ENCODE data around the gene RUNX2. TPM values are rescaled to one million over a fixed set of nuclear protein-coding genes. Genes with fewer than 3 reads are reported as not detected.

RUNX2 gene
- total and polyA plus RNA-seq, 2 experiments from 2014 or later: 0.66 to 1.7 TPM

GRCh38 chr6:45691426-45691825 lies 363.3 kb downstream of the RUNX2 start:
- Histone ChIP-seq H3K9me2 (ENCODE audit: insufficient read depth) (0 out of 2 replicates have a peak, but pooled peaks cover 1% of the 10 kb centered on the region), H3K27ac (ENCODE audit: low read depth) (no peak overlapping the region), H3K79me2 (replicated peaks; ENCODE audit: insufficient read depth) (no peaks in the 10 kb centered on the region), H3K4me1 (ENCODE audit: insufficient read depth) (no peaks in the 10 kb centered on the region), H3F3A (replicated peaks; ENCODE audit: low read depth) (no peaks in the 10 kb centered on the region), H2AFZ (no peak overlapping the region), H4K20me1 (replicated peaks; ENCODE audit: insufficient read depth) (no peaks in the 10 kb centered on the region), H3K4me3 (no peak overlapping the region), H3K36me3 (ENCODE audit: insufficient read depth) (no peaks in the 10 kb centered on the region), H3K4me2 (no peak overlapping the region), H3K27me3 (ENCODE audit: insufficient read depth) (no peaks in the 10 kb centered on the region)
- no peak for DNase-seq (ENCODE audit: low spot score)
- no peak overlapping the region for H3K27ac Mint-ChIP-seq
- no peak overlapping the region for H3K4me3 Mint-ChIP-seq
- no peaks in the 10 kb centered on the region; the same call in 1 of the 3 replicates for H3K9me3 Mint-ChIP-seq
- no peak for TF ChIP-seq EZH2phosphoT487 (IDR thresholded peaks at IDR 0.05; ENCODE audit: unreplicated experiment)
- TF ChIP-seq STAT1 (IDR thresholded peaks at IDR 0.05; ENCODE audit: unreplicated experiment): no peak
- no peak for TF ChIP-seq ZNF331 (CRISPR knock-in tag; IDR thresholded peaks at IDR 0.05; ENCODE audit: low read depth)
- H3K27me3 Mint-ChIP-seq (ENCODE audit: insufficient read depth, low read depth, poor library complexity): peaks cover 6% of the 10 kb centered on the region
- no peaks in the 10 kb centered on the region for H3K4me1 Mint-ChIP-seq
- no peaks in the 10 kb centered on the region for H3K36me3 Mint-ChIP-seq (ENCODE audit: low read depth)
- ATAC-seq: no peak

GRCh38 chr6:45692021-45692420 lies 363.9 kb downstream of the RUNX2 start:
- Histone ChIP-seq H3K9me2 (ENCODE audit: insufficient read depth) (no peaks in the 10 kb centered on the region), H3K4me1 (ENCODE audit: insufficient read depth) (no peaks in the 10 kb centered on the region), H3K79me2 (replicated peaks; ENCODE audit: insufficient read depth) (no peaks in the 10 kb centered on the region), H3K4me3 (no peak overlapping the region), H3F3A (replicated peaks; ENCODE audit: low read depth) (no peaks in the 10 kb centered on the region), H3K27ac (ENCODE audit: low read depth) (no peak overlapping the region), H3K27me3 (ENCODE audit: insufficient read depth) (no peaks in the 10 kb centered on the region), H2AFZ (no peak overlapping the region), H3K4me2 (no peak overlapping the region), H4K20me1 (replicated peaks; ENCODE audit: insufficient read depth) (no peaks in the 10 kb centered on the region), H3K36me3 (ENCODE audit: insufficient read depth) (no peaks in the 10 kb centered on the region)
- no peak for ATAC-seq
- no peak for DNase-seq (ENCODE audit: low spot score)
- no peak overlapping the region for H3K27ac Mint-ChIP-seq
- H3K27me3 Mint-ChIP-seq (ENCODE audit: insufficient read depth, low read depth, poor library complexity): peaks cover 6% of the 10 kb centered on the region
- no peak overlapping the region for H3K4me3 Mint-ChIP-seq
- no peaks in the 10 kb centered on the region for H3K36me3 Mint-ChIP-seq (ENCODE audit: low read depth)
- H3K4me1 Mint-ChIP-seq: no peaks in the 10 kb centered on the region
- TF ChIP-seq EZH2 (IDR thresholded peaks at IDR 0.05; ENCODE audit: low read depth, unreplicated experiment) (no peak), STAT1 (IDR thresholded peaks at IDR 0.05; ENCODE audit: unreplicated experiment) (no peak), ETS1 (IDR thresholded peaks at IDR 0.05) (no peak), JUNB (IDR thresholded peaks at IDR 0.05; ENCODE audit: unreplicated experiment) (no peak), EZH2phosphoT487 (IDR thresholded peaks at IDR 0.05; ENCODE audit: unreplicated experiment) (no peak)
- H3K9me3 Mint-ChIP-seq: no peaks in the 10 kb centered on the region; the same call in 1 of the 3 replicates

DNA sequence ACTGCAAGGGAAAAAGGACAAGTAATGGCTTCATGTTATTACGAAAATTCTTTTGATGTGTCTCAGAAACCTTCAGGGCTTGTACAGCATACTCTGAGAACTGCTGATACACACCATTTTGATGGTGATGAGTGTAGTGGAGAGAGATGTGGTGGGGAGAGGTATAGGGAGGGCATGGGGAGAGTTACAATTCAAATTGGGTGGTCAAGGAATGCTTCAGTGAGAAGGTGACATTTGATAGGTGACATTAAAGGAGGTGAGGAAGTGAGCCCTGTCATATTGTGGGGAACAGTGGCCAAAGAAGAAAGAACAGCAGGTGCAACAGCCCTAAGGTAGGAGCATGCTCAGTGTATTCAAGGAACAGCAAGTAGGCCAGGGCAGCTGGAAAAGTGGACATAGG lies 368.6 kb downstream of the RUNX2 start:
- no peak overlapping the region for H3K4me3 ChIP-seq
- H2AFZ ChIP-seq: no peak overlapping the region
- Mint-ChIP-seq H3K27ac (no peak overlapping the region), H3K27me3 (ENCODE audit: insufficient read depth, low read depth, poor library complexity) (peaks cover 6% of the 10 kb centered on the region), H3K36me3 (ENCODE audit: low read depth) (no peaks in the 10 kb centered on the region), H3K9me3 (no peaks in the 10 kb centered on the region; the same call in 1 of the 3 replicates), H3K4me3 (no peak overlapping the region), H3K4me1 (no peaks in the 10 kb centered on the region)
- no peaks in the 10 kb centered on the region for H3K4me1 ChIP-seq (ENCODE audit: insufficient read depth)
- 0 out of 2 replicates have a peak, but pooled peaks cover 3% of the 10 kb centered on the region for H3K9me2 ChIP-seq (ENCODE audit: insufficient read depth)
- no peaks in the 10 kb centered on the region for H3K27me3 ChIP-seq (ENCODE audit: insufficient read depth)
- H3K27ac ChIP-seq (ENCODE audit: low read depth): no peak overlapping the region
- ATAC-seq: no peak
- no peak overlapping the region for H3K4me2 ChIP-seq
- no peak for DNase-seq (ENCODE audit: low spot score)
- H3F3A ChIP-seq (replicated peaks; ENCODE audit: low read depth): no peaks in the 10 kb centered on the region
- H3K36me3 ChIP-seq (ENCODE audit: insufficient read depth): no peaks in the 10 kb centered on the region
- no peaks in the 10 kb centered on the region for H3K79me2 ChIP-seq (replicated peaks; ENCODE audit: insufficient read depth)
- H4K20me1 ChIP-seq (replicated peaks; ENCODE audit: insufficient read depth): no peaks in the 10 kb centered on the region
- TF ChIP-seq STAT1 (IDR thresholded peaks at IDR 0.05; ENCODE audit: unreplicated experiment): no peak
- no peak for TF ChIP-seq JUNB (IDR thresholded peaks at IDR 0.05; ENCODE audit: unreplicated experiment)
- no peak for TF ChIP-seq EZH2 (IDR thresholded peaks at IDR 0.05; ENCODE audit: low read depth, unreplicated experiment)
- no peak for TF ChIP-seq EZH2phosphoT487 (IDR thresholded peaks at IDR 0.05; ENCODE audit: unreplicated experiment)
- TF ChIP-seq ZNF114 (CRISPR knock-in tag; IDR thresholded peaks at IDR 0.05): no peak
- TF ChIP-seq ZNF331 (CRISPR knock-in tag; IDR thresholded peaks at IDR 0.05; ENCODE audit: low read depth): no peak
- no peak for TF ChIP-seq NANOG (IDR thresholded peaks at IDR 0.05; ENCODE audit: borderline replicate concordance)
- no peak for TF ChIP-seq ZNF462 (CRISPR knock-in tag; IDR thresholded peaks at IDR 0.05)
